ENCODE results near the gene SPATS2L.

SPATS2L gene

DNA sequence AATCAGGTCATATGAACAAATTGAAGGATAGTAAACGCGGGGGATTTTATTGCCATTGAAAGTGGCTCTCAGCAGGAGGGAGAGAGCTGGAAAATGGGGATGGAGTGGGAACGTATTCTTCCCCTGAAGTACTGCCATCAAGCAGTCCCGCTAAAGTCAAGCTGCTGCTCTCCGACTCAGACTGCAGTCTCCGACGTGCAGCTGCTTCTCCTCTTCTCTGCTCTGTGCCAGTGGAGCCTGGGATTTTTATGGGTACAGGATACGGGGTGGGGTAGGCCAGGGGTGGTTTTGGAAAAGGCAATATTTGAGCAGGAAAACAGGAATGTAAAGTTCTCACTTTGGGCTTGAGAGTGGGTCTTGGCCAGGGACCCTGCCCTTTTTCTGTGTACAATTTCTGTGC lies 170.3 kb downstream of the SPATS2L start:
- H3K27me3 ChIP-seq (replicated peaks; ENCODE audit: insufficient read depth, low read length) = no peaks in the 10 kb centered on the region
- DNase-seq = no peak
- H3K36me3 ChIP-seq (replicated peaks; ENCODE audit: insufficient read depth, low read length) = 0 out of 2 replicates have a peak, but pooled peaks cover 5% of the 10 kb centered on the region
- TF ChIP-seq EZH2phosphoT487 (IDR thresholded peaks at IDR 0.05; ENCODE audit: low read length) = no peak
- TF ChIP-seq EZH2 (optimal IDR thresholded peaks at IDR 0.05; ENCODE audit: low read depth, low read length) = no peak
- TF ChIP-seq, protein P1, sequence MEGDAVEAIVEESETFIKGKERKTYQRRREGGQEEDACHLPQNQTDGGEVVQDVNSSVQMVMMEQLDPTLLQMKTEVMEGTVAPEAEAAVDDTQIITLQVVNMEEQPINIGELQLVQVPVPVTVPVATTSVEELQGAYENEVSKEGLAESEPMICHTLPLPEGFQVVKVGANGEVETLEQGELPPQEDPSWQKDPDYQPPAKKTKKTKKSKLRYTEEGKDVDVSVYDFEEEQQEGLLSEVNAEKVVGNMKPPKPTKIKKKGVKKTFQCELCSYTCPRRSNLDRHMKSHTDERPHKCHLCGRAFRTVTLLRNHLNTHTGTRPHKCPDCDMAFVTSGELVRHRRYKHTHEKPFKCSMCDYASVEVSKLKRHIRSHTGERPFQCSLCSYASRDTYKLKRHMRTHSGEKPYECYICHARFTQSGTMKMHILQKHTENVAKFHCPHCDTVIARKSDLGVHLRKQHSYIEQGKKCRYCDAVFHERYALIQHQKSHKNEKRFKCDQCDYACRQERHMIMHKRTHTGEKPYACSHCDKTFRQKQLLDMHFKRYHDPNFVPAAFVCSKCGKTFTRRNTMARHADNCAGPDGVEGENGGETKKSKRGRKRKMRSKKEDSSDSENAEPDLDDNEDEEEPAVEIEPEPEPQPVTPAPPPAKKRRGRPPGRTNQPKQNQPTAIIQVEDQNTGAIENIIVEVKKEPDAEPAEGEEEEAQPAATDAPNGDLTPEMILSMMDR (IDR thresholded peaks at IDR 0.05; ENCODE audit: low read length) = no peak
- H3F3A ChIP-seq (ENCODE audit: insufficient read depth, low read length) = peaks cover 10% of the 10 kb centered on the region
- H3K9me3 ChIP-seq (replicated peaks; ENCODE audit: insufficient read depth, low read length) = no peaks in the 10 kb centered on the region
- H3K4me1 ChIP-seq (ENCODE audit: low read length) = peaks cover 17% of the 10 kb centered on the region
- no peak overlapping the region for H3K27ac ChIP-seq (ENCODE audit: low read length)
- no peak overlapping the region for H2AFZ ChIP-seq (ENCODE audit: low read length)
- no peak overlapping the region for H3K4me3 ChIP-seq (ENCODE audit: low read length)
- H4K20me1 ChIP-seq (ENCODE audit: insufficient read depth, low read length) = no peaks in the 10 kb centered on the region
- H3K9me2 ChIP-seq (replicated peaks; ENCODE audit: insufficient read depth, low read length) = no peaks in the 10 kb centered on the region
- H3K9ac ChIP-seq (ENCODE audit: low read length) = no peak overlapping the region
- no peak overlapping the region for H3K4me2 ChIP-seq (ENCODE audit: low read depth, low read length)
- H3K79me2 ChIP-seq (ENCODE audit: low read length) = no peaks in the 10 kb centered on the region

DNA sequence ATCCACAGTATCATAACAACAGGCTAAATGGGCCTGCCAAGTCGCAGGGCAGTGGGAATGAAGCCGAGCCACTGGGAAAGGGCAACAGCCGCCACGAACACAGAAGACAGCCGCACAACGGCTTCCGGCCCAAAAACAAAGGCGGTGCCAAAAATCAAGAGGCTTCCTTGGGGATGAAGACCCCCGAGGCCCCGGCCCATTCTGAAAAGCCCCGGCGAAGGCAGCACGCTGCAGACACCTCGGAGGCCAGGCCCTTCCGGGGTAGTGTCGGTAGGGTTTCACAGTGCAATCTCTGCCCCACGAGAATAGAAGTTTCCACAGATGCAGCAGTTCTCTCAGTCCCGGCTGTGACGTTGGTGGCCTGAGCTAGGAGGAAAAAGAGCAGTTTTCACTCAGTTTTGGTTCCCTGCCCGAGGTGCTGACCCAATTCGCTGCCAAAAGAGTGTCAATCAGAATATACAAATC lies 171.2 kb downstream of the SPATS2L start:
- H3K36me3 ChIP-seq (replicated peaks; ENCODE audit: insufficient read depth, low read length) = 0 out of 2 replicates have a peak, but pooled peaks cover 5% of the 10 kb centered on the region
- peaks cover 5% of the 10 kb centered on the region; the same call in 1 of the 2 replicates for H3F3A ChIP-seq (ENCODE audit: insufficient read depth, low read length)
- no peaks in the 10 kb centered on the region for H3K79me2 ChIP-seq (ENCODE audit: low read length)
- H3K4me2 ChIP-seq (ENCODE audit: low read depth, low read length) = no peak overlapping the region
- H3K9me2 ChIP-seq (replicated peaks; ENCODE audit: insufficient read depth, low read length) = no peaks in the 10 kb centered on the region
- H3K4me3 ChIP-seq (ENCODE audit: low read length) = no peak overlapping the region
- H4K20me1 ChIP-seq (ENCODE audit: insufficient read depth, low read length) = no peaks in the 10 kb centered on the region
- TF ChIP-seq EZH2 (optimal IDR thresholded peaks at IDR 0.05; ENCODE audit: low read depth, low read length) = no peak
- no peak for DNase-seq
- peaks cover 8% of the 10 kb centered on the region for H3K4me1 ChIP-seq (ENCODE audit: low read length)
- H3K9ac ChIP-seq (ENCODE audit: low read length) = no peak overlapping the region
- no peak overlapping the region for H3K27ac ChIP-seq (ENCODE audit: low read length)
- no peaks in the 10 kb centered on the region for H3K9me3 ChIP-seq (replicated peaks; ENCODE audit: insufficient read depth, low read length)
- H2AFZ ChIP-seq (ENCODE audit: low read length) = no peak overlapping the region
- H3K27me3 ChIP-seq (replicated peaks; ENCODE audit: insufficient read depth, low read length) = no peaks in the 10 kb centered on the region

DNA sequence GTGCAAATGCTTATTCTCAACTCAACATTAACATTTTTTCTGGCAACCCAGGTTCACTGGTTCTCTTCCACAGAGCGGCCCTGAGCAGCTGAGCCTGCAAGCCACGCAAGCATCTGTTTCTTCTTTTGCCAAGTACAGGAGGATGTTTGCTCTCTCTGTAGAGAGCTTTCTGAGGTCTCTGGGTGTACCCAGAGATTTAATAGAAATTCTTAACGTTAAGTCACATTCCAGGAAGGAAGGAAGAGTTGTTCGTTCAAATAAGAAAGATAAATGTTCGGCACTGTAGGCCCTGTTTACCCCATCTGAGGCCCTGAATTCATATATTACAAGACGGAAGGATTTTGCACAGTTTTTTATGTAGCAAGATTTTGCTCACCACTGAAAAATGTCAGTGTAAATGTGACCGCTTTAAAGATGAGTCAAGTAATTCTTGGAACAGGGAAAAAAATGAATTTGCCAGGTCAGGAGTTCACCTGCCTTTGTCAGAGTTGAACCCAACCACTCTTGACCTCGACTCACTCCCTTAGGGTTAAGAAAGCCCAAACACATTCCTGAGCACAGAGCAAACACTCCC lies 173.3 kb downstream of the SPATS2L start:
- H3K79me2 ChIP-seq (ENCODE audit: low read length) = no peaks in the 10 kb centered on the region
- H3K36me3 ChIP-seq (replicated peaks; ENCODE audit: insufficient read depth, low read length) = no peaks in the 10 kb centered on the region
- no peak overlapping the region for H3K4me3 ChIP-seq (ENCODE audit: low read length)
- no peaks in the 10 kb centered on the region for H3K27me3 ChIP-seq (replicated peaks; ENCODE audit: insufficient read depth, low read length)
- DNase-seq = no peak
- H3K9me3 ChIP-seq (replicated peaks; ENCODE audit: insufficient read depth, low read length) = no peaks in the 10 kb centered on the region
- H3K4me2 ChIP-seq (ENCODE audit: low read depth, low read length) = no peak overlapping the region
- H3K27ac ChIP-seq (ENCODE audit: low read length) = no peak overlapping the region
- H4K20me1 ChIP-seq (ENCODE audit: insufficient read depth, low read length) = no peaks in the 10 kb centered on the region
- H3K9me2 ChIP-seq (replicated peaks; ENCODE audit: insufficient read depth, low read length) = no peaks in the 10 kb centered on the region
- no peak overlapping the region for H3K9ac ChIP-seq (ENCODE audit: low read length)
- peaks cover 5% of the 10 kb centered on the region; the same call in 1 of the 2 replicates for H3F3A ChIP-seq (ENCODE audit: insufficient read depth, low read length)
- no peaks in the 10 kb centered on the region for H3K4me1 ChIP-seq (ENCODE audit: low read length)
- TF ChIP-seq, protein P1 (IDR thresholded peaks at IDR 0.05; ENCODE audit: low read length) = no peak
- TF ChIP-seq EZH2 (optimal IDR thresholded peaks at IDR 0.05; ENCODE audit: low read depth, low read length) (no peak), EZH2phosphoT487 (IDR thresholded peaks at IDR 0.05; ENCODE audit: low read length) (no peak)
- H2AFZ ChIP-seq (ENCODE audit: low read length) = no peak overlapping the region

DNA sequence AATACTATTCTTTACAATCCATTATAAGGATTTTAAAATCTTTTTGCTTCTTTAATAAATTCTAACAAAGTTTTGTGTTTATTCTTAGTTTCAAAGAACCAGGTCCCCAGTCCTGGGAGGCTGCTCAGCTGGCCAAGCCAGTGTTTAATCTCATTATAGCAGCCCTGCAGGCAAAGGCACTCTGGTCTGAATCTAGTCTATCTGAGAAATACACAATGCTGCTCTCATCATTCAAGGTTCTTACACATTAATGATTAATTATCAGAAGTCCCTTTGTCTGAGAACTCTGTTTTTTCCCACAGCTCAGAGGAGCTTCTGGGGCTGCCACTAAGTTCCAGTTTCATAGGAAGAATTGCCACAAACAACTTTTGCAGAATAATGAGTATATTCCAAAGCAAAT lies 175.7 kb downstream of the SPATS2L start:
- no peak overlapping the region for H3K9ac ChIP-seq (ENCODE audit: low read length)
- no peak overlapping the region for H3K4me2 ChIP-seq (ENCODE audit: low read depth, low read length)
- no peak for DNase-seq
- no peaks in the 10 kb centered on the region for H3K9me2 ChIP-seq (replicated peaks; ENCODE audit: insufficient read depth, low read length)
- no peaks in the 10 kb centered on the region for H3K79me2 ChIP-seq (ENCODE audit: low read length)
- no peak overlapping the region for H3K4me3 ChIP-seq (ENCODE audit: low read length)
- H3K36me3 ChIP-seq (replicated peaks; ENCODE audit: insufficient read depth, low read length) = no peaks in the 10 kb centered on the region
- H4K20me1 ChIP-seq (ENCODE audit: insufficient read depth, low read length) = no peaks in the 10 kb centered on the region
- no peak overlapping the region for H3K27ac ChIP-seq (ENCODE audit: low read length)
- no peak overlapping the region for H2AFZ ChIP-seq (ENCODE audit: low read length)
- no peaks in the 10 kb centered on the region for H3K4me1 ChIP-seq (ENCODE audit: low read length)
- TF ChIP-seq EZH2phosphoT487 (IDR thresholded peaks at IDR 0.05; ENCODE audit: low read length) = no peak
- TF ChIP-seq, protein P1 (IDR thresholded peaks at IDR 0.05; ENCODE audit: low read length) = no peak
- TF ChIP-seq EZH2 (optimal IDR thresholded peaks at IDR 0.05; ENCODE audit: low read depth, low read length) = no peak
- H3F3A ChIP-seq (ENCODE audit: insufficient read depth, low read length) = peaks cover 5% of the 10 kb centered on the region; the same call in 1 of the 2 replicates
- no peaks in the 10 kb centered on the region for H3K27me3 ChIP-seq (replicated peaks; ENCODE audit: insufficient read depth, low read length)
- H3K9me3 ChIP-seq (replicated peaks; ENCODE audit: insufficient read depth, low read length) = no peaks in the 10 kb centered on the region

All from MM.1S (cell line).